ENCODE data around the gene NOM1. TPM values are rescaled to one million over a fixed set of nuclear protein-coding genes. Genes with fewer than 3 reads are reported as not detected.

The NOM1 gene
- total and polyA plus RNA-seq, 2 experiments from 2014 or later: 17.7 to 36.5 TPM

DNA sequence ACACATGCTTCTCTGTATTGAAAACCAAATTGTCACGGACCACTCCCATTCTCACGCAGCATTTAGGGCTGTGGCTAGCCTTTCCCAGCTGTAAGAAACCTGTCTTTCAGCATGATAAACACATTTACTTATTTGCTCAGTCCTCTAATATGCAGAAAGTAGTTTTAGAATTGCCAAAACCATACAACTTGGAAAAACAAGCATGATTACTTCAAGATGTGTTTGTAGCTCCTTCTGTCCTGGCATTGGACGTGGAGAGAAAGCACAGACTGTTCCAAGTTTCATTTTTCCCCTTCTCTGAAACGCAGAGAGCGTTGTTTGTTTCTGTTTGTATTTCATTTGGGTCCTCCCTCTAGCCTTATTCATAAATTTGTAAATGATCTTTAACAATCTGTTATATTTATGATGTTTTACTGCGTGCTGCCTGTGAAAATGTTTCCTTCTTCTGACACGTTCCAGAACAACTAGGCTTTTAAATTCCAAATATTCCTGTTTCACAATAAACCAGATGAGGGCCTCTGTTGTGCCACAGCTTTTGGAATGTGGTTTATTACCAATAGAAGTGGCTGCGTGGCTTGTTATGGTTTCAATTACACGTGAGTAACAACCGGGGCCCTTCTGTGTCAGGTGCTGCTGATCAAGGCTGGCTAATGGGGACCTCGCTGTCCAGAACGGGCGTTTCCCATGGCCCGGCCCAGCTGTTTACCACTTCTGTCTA is 34.8 kb downstream of the NOM1 start:
- Mint-ChIP-seq H3K9me3 (peaks cover 8% of the 10 kb centered on the region; the same call in 2 of the 3 replicates), H3K27me3 (ENCODE audit: insufficient read depth, low read depth, poor library complexity) (peaks cover 5% of the 10 kb centered on the region), H3K4me3 (no peak overlapping the region), H3K27ac (no peak overlapping the region), H3K4me1 (no peaks in the 10 kb centered on the region), H3K36me3 (ENCODE audit: low read depth) (peaks cover 10% of the 10 kb centered on the region; the same call in 2 of the 3 replicates)
- no peak for DNase-seq (ENCODE audit: low spot score)
- no peak overlapping the region for H3K4me3 ChIP-seq
- no peaks in the 10 kb centered on the region for H3K27me3 ChIP-seq (ENCODE audit: insufficient read depth)
- ATAC-seq: no peak
- 0 out of 2 replicates have a peak, but pooled peaks cover 7% of the 10 kb centered on the region for H3F3A ChIP-seq (replicated peaks; ENCODE audit: low read depth)
- H3K79me2 ChIP-seq (replicated peaks; ENCODE audit: insufficient read depth): no peaks in the 10 kb centered on the region
- no peaks in the 10 kb centered on the region for H3K4me1 ChIP-seq (ENCODE audit: insufficient read depth)
- H3K4me2 ChIP-seq: no peak overlapping the region
- H3K36me3 ChIP-seq (ENCODE audit: insufficient read depth): no peaks in the 10 kb centered on the region
- H2AFZ ChIP-seq: no peak overlapping the region
- H3K27ac ChIP-seq (ENCODE audit: low read depth): no peak overlapping the region
- TF ChIP-seq, protein P1, sequence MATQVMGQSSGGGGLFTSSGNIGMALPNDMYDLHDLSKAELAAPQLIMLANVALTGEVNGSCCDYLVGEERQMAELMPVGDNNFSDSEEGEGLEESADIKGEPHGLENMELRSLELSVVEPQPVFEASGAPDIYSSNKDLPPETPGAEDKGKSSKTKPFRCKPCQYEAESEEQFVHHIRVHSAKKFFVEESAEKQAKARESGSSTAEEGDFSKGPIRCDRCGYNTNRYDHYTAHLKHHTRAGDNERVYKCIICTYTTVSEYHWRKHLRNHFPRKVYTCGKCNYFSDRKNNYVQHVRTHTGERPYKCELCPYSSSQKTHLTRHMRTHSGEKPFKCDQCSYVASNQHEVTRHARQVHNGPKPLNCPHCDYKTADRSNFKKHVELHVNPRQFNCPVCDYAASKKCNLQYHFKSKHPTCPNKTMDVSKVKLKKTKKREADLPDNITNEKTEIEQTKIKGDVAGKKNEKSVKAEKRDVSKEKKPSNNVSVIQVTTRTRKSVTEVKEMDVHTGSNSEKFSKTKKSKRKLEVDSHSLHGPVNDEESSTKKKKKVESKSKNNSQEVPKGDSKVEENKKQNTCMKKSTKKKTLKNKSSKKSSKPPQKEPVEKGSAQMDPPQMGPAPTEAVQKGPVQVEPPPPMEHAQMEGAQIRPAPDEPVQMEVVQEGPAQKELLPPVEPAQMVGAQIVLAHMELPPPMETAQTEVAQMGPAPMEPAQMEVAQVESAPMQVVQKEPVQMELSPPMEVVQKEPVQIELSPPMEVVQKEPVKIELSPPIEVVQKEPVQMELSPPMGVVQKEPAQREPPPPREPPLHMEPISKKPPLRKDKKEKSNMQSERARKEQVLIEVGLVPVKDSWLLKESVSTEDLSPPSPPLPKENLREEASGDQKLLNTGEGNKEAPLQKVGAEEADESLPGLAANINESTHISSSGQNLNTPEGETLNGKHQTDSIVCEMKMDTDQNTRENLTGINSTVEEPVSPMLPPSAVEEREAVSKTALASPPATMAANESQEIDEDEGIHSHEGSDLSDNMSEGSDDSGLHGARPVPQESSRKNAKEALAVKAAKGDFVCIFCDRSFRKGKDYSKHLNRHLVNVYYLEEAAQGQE (IDR thresholded peaks at IDR 0.05; ENCODE audit: unreplicated experiment): no peak
- TF ChIP-seq EZH2phosphoT487 (IDR thresholded peaks at IDR 0.05; ENCODE audit: unreplicated experiment): no peak
- TF ChIP-seq, protein P2, sequence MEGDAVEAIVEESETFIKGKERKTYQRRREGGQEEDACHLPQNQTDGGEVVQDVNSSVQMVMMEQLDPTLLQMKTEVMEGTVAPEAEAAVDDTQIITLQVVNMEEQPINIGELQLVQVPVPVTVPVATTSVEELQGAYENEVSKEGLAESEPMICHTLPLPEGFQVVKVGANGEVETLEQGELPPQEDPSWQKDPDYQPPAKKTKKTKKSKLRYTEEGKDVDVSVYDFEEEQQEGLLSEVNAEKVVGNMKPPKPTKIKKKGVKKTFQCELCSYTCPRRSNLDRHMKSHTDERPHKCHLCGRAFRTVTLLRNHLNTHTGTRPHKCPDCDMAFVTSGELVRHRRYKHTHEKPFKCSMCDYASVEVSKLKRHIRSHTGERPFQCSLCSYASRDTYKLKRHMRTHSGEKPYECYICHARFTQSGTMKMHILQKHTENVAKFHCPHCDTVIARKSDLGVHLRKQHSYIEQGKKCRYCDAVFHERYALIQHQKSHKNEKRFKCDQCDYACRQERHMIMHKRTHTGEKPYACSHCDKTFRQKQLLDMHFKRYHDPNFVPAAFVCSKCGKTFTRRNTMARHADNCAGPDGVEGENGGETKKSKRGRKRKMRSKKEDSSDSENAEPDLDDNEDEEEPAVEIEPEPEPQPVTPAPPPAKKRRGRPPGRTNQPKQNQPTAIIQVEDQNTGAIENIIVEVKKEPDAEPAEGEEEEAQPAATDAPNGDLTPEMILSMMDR (conservative IDR thresholded peaks at IDR 0.05; ENCODE audit: low read depth in 2 of 2): no peak
- TF ChIP-seq STAT1 (IDR thresholded peaks at IDR 0.05; ENCODE audit: unreplicated experiment): no peak
- no peak for TF ChIP-seq ZNF114 (CRISPR knock-in tag; IDR thresholded peaks at IDR 0.05)
- TF ChIP-seq ZNF331 (CRISPR knock-in tag; IDR thresholded peaks at IDR 0.05; ENCODE audit: low read depth): no peak
- no peak for TF ChIP-seq EZH2 (IDR thresholded peaks at IDR 0.05; ENCODE audit: low read depth, unreplicated experiment)
- no peaks in the 10 kb centered on the region for H3K9me2 ChIP-seq (ENCODE audit: insufficient read depth)
- no peaks in the 10 kb centered on the region; the same call in 1 of the 2 replicates for H4K20me1 ChIP-seq (replicated peaks; ENCODE audit: insufficient read depth)

Data from GM23338 (cell line).